Cardiac fibroblast (primary cell): ENCODE results near the gene PALM.
A peak's percentile ranks its signal among the peaks of the same experiment; 100 is the strongest.

Source experiments
- DNase-seq, 2 donors: peaks; one replicate each; pipeline versions ENCODE4 v3.0.0 to v3.0.0-alpha.2; 2010; ENCODE audit warnings: low read depth in 2 of 2
- H3K4me3 ChIP-seq, 2 donors: replicated peaks in 1 of 2; 1 replicate in 1 of 2; 2 replicates in 1 of 2; pipeline ENCODE4 v1.5.1; 2011; ENCODE audit warnings: low read depth in 2 of 2, low read length in 2 of 2, mild to moderate bottlenecking in 2 of 2, moderate library complexity in 1 of 2
- CTCF ChIP-seq: IDR thresholded peaks from one replicate; pipeline ENCODE4 v1.5.1; 2011; ENCODE audit warnings: low read depth, mild to moderate bottlenecking, low read length, inconsistent platforms

The PALM gene

DNA sequence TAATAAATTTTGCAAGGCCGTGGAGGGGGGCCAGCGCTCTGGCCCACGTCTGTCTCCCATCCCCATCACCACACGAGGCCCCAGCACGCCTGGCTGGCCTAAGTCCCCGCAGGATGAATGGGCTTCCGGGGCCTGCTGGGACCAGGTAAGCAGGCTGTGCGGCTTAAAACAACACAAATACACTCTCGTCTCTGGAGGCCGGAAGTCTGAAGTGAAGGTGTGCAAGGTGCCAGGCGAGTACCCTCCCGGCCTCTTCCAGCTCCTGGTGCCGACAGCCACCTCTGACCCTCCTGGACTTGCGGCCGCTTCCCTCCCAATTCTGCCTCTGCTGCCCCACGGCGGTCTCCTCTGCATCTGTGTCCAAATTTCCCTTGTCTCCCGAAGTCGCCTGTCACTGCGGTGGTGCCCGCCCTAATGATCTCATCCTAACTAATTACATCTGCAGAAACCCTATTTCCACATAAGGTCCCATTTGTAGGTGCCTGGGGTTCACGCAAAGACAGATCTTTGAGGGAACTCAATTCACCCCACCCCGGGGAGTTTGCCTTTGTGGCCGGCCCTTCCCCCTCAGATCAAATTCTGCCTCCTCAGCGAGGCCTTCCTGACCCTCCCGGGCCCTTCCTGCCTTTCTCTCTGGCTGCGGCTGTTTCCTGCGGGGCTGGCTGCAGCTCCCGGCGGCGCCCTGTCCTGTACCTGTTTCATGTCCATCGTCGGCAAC lies 80.4 kb downstream of the PALM start:
- TF ChIP-seq CTCF, result no peak
- DNase-seq, result peak in 1 of 2 donors; percentile 37
- H3K4me3 ChIP-seq, result no peak overlapping the region

DNA sequence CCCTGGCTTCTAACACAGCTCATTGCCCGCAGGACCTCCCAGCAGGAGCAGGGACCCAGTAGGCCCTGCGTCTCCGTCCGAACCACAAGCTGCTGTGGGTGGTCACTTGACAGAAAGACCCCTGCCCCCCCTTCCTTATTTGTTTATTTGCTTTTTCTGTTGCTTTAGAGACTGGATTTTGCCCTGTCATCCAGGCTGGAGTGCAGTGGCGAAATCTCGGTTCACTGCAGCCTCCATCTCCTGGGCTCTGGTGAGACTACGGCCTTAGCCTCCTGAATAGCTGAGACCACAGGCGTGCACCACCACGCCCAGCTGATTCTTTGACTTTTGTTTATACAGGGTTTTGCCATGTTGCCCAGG lies 80.9 kb downstream of the PALM start:
- TF ChIP-seq CTCF, result no peak
- DNase-seq, result peak in 1 of 2 donors; percentile 29
- no peak overlapping the region for H3K4me3 ChIP-seq

DNA sequence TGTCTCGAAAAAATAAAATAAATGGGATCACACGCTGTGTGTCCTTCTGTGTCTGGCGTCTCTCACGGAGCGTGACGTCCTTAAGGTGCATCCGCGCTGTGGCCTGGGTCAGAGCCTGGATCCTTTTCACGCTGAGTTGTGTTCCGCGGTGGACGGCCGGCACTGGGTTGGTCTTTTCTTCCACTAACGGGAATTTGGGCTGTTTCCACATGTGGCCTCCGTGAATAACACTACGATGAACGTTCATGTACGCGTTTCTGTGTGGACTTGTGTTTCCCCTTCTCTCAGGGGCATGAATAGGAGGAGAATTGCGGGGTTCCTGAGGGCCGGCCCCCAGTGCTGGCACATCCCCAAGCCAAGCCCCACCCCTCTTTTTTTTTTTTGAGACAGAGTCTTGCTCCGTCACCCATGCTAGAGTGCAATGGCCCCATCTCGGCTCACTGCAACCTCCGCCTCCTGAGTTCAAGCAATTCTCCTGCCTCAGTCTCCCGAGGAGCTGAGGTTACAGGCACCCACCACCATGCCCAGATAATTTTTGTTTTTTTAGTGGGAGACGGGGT lies 82.4 kb downstream of the PALM start:
- DNase-seq, result no peak
- no peak overlapping the region for H3K4me3 ChIP-seq
- no peak for TF ChIP-seq CTCF

GRCh38 chr19:791567-792305 lies 83.0 kb downstream of the PALM start:
- H3K4me3 ChIP-seq, result no peak overlapping the region
- peak in 1 of 2 donors; percentile 40 for DNase-seq
- TF ChIP-seq CTCF, result no peak

DNA sequence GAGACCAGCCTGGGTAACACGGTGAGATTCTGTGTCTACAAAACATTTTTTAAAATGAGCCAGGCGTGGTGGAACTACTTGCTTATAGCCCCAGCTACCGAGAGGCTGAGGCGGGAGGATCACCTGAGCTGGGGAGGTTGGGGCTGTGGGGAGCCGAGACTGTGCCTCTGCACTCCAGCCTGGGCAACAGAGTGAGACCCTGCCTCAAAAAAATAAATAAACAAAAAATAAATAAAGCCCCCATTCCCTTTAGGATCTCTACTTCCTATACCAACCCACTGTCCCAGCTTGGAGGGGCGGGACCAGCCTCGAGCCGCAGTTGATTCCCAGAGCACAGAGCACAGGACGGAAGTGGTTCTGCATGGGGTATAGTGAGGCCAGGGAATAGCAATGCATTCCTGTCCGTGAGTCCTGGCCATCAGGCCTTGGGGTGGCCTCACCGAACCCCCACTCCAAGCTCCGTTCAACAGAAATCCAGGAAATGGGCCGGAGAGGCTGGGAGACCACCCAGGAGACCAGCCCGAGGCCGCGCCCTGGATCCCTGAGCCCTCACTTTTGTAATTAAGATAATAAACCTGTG lies 83.7 kb downstream of the PALM start:
- no peak for TF ChIP-seq CTCF
- DNase-seq, result no peak
- H3K4me3 ChIP-seq, result no peak overlapping the region

DNA sequence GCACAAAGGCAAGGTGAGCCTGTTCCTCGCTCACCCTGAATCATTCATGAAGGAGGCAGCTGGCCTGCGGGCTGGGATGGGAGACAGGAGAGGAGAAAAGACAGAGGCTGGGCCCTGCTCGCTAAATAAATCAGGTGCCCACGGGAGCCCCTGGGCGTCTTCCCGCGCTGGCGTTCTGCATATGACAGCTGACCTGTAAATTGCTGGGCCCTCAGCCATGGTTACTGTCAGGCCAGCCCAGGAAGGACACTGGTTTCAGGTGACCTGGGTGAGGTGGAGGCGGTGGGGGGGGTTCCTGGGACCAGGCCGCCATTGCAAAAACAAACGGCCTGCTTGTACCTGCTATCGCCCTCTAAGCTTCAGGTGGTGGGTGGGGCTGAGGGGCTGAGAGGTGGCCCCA lies 85.1 kb downstream of the PALM start:
- TF ChIP-seq CTCF, result no peak
- no peak for DNase-seq

More for the DNA sequence above, 85.1 kb downstream of the PALM start:
- H3K4me3 ChIP-seq, result no peak overlapping the region
